Endothelial cell of umbilical vein (primary cell): ENCODE measurements around the gene SMURF2. TPM values are rescaled to one million over a fixed set of nuclear protein-coding genes. Genes with fewer than 3 reads are reported as not detected.

ENCODE experiments used
- BruUV-seq: library from RNA; stranded (reverse); fragments of 400-500 nt; replicated peaks from 2 replicates; lab custom pipeline; 2021; lab: Mats Ljungman, UMichigan
- CTCF ChIA-PET: fragments of 300-600, 350-600 bp; sonication (Branson Sonifier 250); formaldehyde crosslinking; loops from one replicate; lab custom pipeline; 2021; ENCODE audit warnings: antibody characterized with exemption, inconsistent platforms; lab: Charles Lee
- POLR2A ChIA-PET: fragments of 300-600, 350-600 bp; sonication (Branson Sonifier 250); formaldehyde crosslinking; loops from one replicate; lab custom pipeline; 2021; ENCODE audit warnings: antibody characterized with exemption, inconsistent platforms; lab: Charles Lee
- DNase-seq: peaks from one replicate; pipeline ENCODE4 v3.0.0-alpha.2; 2011; ENCODE audit warnings: low read depth, low spot score
- FAIRE-seq: peaks from 2 replicates; lab custom pipeline; 2011; peaks lifted over from hg19 to GRCh38; lab: Jason Lieb, UNC
- H2AFZ ChIP-seq: 2 replicates; pipeline ENCODE4 v1.6.0; 2012; ENCODE audit warnings: low read depth, low read length, control low read depth, inconsistent platforms
- H3K27ac ChIP-seq: 2 replicates; pipeline ENCODE4 v1.5.1; 2011; ENCODE audit warnings: low read depth, mild to moderate bottlenecking, control low read depth, low read length, moderate library complexity; ENCODE audit not compliant: insufficient read depth
- H3K27me3 ChIP-seq, 2 experiments: 2 replicates each; pipeline versions ENCODE4 v1.6.0 to v1.6.1; 2011; ENCODE audit warnings: low read length in 2 of 2, mixed read lengths in 1 of 2; ENCODE audit not compliant: control insufficient read depth in 2 of 2, insufficient read depth in 2 of 2
- H3K36me3 ChIP-seq, 2 experiments: 2 replicates in 1 of 2; 3 replicates in 1 of 2; pipeline ENCODE4 v1.5.1; 2011; ENCODE audit warnings: low read length in 2 of 2, mild to moderate bottlenecking in 1 of 2, moderate library complexity in 1 of 2; ENCODE audit not compliant: control insufficient read depth in 2 of 2, insufficient read depth in 2 of 2; ENCODE audit errors: extremely low read depth in 1 of 2
- H3K4me1 ChIP-seq: 3 replicates; pipeline ENCODE4 v1.5.1; 2011; ENCODE audit warnings: mild to moderate bottlenecking, low read length; ENCODE audit not compliant: control insufficient read depth, insufficient read depth; ENCODE audit errors: extremely low read depth
- H3K4me2 ChIP-seq: 2 replicates; pipeline ENCODE4 v1.6.1; 2011; ENCODE audit warnings: low read length, control low read depth, mixed read lengths; ENCODE audit not compliant: insufficient read depth
- H3K4me3 ChIP-seq, 3 experiments: fragments of 200-600 bp in 1 of 3; sonication (generic), shearing (Covaris generic) in 1 of 3; replicated peaks in 1 of 3; 2 replicates each; pipeline ENCODE4 v1.5.1; 2011 to 2016; ENCODE audit warnings: control low read depth in 3 of 3, low read length in 3 of 3, mild to moderate bottlenecking in 2 of 3, inconsistent platforms in 1 of 3, low read depth in 1 of 3, moderate library complexity in 1 of 3; ENCODE audit not compliant: insufficient read depth in 1 of 3
- H3K79me2 ChIP-seq: 2 replicates; pipeline ENCODE4 v1.6.0; 2012; ENCODE audit warnings: low read length, inconsistent platforms; ENCODE audit not compliant: control insufficient read depth, insufficient read depth
- H3K9ac ChIP-seq: replicated peaks from 2 replicates; pipeline ENCODE3; 2011; ENCODE audit warnings: low read length, control low read depth; ENCODE audit not compliant: insufficient read depth; ENCODE audit errors: extremely low read depth
- H3K9me1 ChIP-seq: replicated peaks from 3 replicates; pipeline ENCODE4 v1.6.0; 2011; ENCODE audit warnings: mild to moderate bottlenecking, low read length; ENCODE audit not compliant: control insufficient read depth, insufficient read depth; ENCODE audit errors: extremely low read depth
- H3K9me3 ChIP-seq: replicated peaks from 2 replicates; pipeline ENCODE4 v1.5.1; 2012; ENCODE audit warnings: low read length, inconsistent platforms; ENCODE audit not compliant: control insufficient read depth, insufficient read depth
- H4K20me1 ChIP-seq: replicated peaks from 2 replicates; pipeline ENCODE3; 2011; ENCODE audit warnings: mild to moderate bottlenecking, low read length; ENCODE audit not compliant: control insufficient read depth, insufficient read depth; ENCODE audit errors: extremely low read depth
- EZH2 ChIP-seq: IDR thresholded peaks from 2 replicates; pipeline ENCODE4 v1.6.1; 2012; ENCODE audit warnings: borderline replicate concordance, low read depth, mild to moderate bottlenecking, moderate library complexity, low read length, inconsistent platforms; ENCODE audit not compliant: severe bottlenecking
- FOS ChIP-seq: IDR thresholded peaks from 2 replicates; pipeline ENCODE4 v1.6.1; 2011; ENCODE audit warnings: mild to moderate bottlenecking, low read length, moderate library complexity, borderline replicate concordance; ENCODE audit not compliant: insufficient read depth
- GATA2 ChIP-seq: IDR thresholded peaks from 2 replicates; pipeline ENCODE4 v1.7.0; 2011; ENCODE audit warnings: low read depth, mild to moderate bottlenecking, moderate library complexity, mixed read lengths, low read length; ENCODE audit not compliant: insufficient read length, insufficient read depth
- JUN ChIP-seq: IDR thresholded peaks from 2 replicates; pipeline ENCODE4 v1.6.1; 2011; ENCODE audit warnings: borderline replicate concordance, low read depth; ENCODE audit not compliant: insufficient read length, insufficient read depth
- MYC ChIP-seq: IDR thresholded peaks from one replicate; pipeline ENCODE4 v1.6.1; 2011; ENCODE audit warnings: mild to moderate bottlenecking, low read depth, low read length
- POLR2A ChIP-seq: IDR thresholded peaks from 2 replicates; pipeline ENCODE4 v1.6.1; 2012; ENCODE audit warnings: low read depth, mild to moderate bottlenecking, control low read depth, low read length
- POLR2AphosphoS5 ChIP-seq: IDR thresholded peaks from 2 replicates; pipeline ENCODE4 v1.6.1; 2012; ENCODE audit warnings: low read depth, mild to moderate bottlenecking, control low read depth, low read length, moderate library complexity; ENCODE audit not compliant: insufficient read depth
- dilution Hi-C: fragments of 300-500 bp; cut with MboI; formaldehyde crosslinking; loops from one replicate; pipeline ENCODE4 v1.15.0; 2019; ENCODE audit warnings: low sequenced_read_pairs; ENCODE audit not compliant: extremely low pct_ligation_motif_present
- intact Hi-C: fragments of 100-400 bp; cut with micrococcal nuclease; formaldehyde crosslinking; loops from one replicate; pipeline ENCODE4 v1.10.0; 2022
- polyA plus RNA-seq, 4 experiments: library from polyadenylated mRNA; depleted of rRNA in 3 of 4; stranded (reverse) in 3 of 4; unstranded in 1 of 4; fragments of >200 nt; gene quantifications; 2 replicates each; pipeline versions ENCODE4 v1.2.1 to v1.2.3, GENCODE V29; 2011 to 2012; ENCODE audit warnings: missing spikeins in 1 of 4
- total RNA-seq: library from RNA; stranded (reverse); gene quantifications from 2 replicates; pipeline ENCODE4 v1.2.3, GENCODE V29; 2021
- TF ChIP-seq, protein P1 (sequence below): IDR thresholded peaks from 2 replicates; pipeline ENCODE4 v1.6.1; 2011; ENCODE audit not compliant: insufficient read depth, insufficient read length
- TF ChIP-seq, protein P2 (sequence below), 2 donors: IDR thresholded peaks; 1 replicate in 1 of 2; 2 replicates in 1 of 2; pipeline ENCODE4 v1.5.1; 2011; ENCODE audit warnings: low read length in 2 of 2, mild to moderate bottlenecking in 2 of 2, moderate library complexity in 2 of 2, control low read depth in 1 of 2, inconsistent platforms in 1 of 2, low read depth in 1 of 2; ENCODE audit not compliant: insufficient read depth in 1 of 2; ENCODE audit errors: extremely low read depth in 1 of 2

Gene SMURF2
- total and polyA plus RNA-seq, 2 donors (not counting 3 experiments of a cell fraction or from before 2014, with no cell fraction given) = 32.9 to 105 TPM

DNA sequence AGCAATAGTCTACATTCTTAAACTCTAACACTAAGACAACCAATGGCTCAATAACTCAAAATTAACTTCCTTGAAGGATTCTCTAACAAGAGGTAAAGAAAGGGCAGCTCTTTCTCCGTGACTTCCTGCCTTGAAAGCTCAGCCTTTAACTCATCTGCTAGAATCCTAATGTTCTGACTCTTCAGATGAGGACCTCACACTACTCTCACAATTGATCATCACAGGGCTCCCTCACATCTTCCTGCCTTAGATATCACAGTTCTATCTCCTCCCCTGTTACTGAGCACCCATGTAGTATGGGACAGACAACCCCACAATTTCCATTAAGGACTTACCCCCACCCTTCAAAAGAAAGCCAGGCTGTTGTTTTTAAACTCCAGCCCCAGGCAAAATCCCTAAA, 33.5 kb downstream of the SMURF2 start:
- Histone ChIP-seq H4K20me1 (peaks cover 24% of the 10 kb centered on the region), H3K4me3 (no peak overlapping the region), H3K79me2 (peaks cover 99% of the 10 kb centered on the region), H3K36me3 (peaks cover 1 to 8% of the 10 kb centered on the region in 2 experiments), H3K9ac (no peak overlapping the region), H3K4me1 (peaks cover 63% of the 10 kb centered on the region), H3K4me2 (no peak overlapping the region), H3K9me3 (no peaks in the 10 kb centered on the region), H2AFZ (no peak overlapping the region), H3K9me1 (no peaks in the 10 kb centered on the region), H3K27me3 (no peaks in the 10 kb centered on the region), H3K27ac (no peak overlapping the region)
- DNase-seq (no peak), FAIRE-seq (peak; percentile 46)
- intact Hi-C loops (no loop called here), dilution Hi-C loops (no loop called here)
- CTCF ChIA-PET = no interaction called here
- POLR2A ChIA-PET = no interaction called here
- BruUV-seq = no TSS peak
- TF ChIP-seq EZH2 (no peak), MYC (no peak), POLR2AphosphoS5 (no peak), FOS (no peak), POLR2A (no peak), GATA2 (no peak), JUN (no peak)
- TF ChIP-seq, protein P1, sequence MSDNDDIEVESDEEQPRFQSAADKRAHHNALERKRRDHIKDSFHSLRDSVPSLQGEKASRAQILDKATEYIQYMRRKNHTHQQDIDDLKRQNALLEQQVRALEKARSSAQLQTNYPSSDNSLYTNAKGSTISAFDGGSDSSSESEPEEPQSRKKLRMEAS = no peak
- TF ChIP-seq, protein P2, sequence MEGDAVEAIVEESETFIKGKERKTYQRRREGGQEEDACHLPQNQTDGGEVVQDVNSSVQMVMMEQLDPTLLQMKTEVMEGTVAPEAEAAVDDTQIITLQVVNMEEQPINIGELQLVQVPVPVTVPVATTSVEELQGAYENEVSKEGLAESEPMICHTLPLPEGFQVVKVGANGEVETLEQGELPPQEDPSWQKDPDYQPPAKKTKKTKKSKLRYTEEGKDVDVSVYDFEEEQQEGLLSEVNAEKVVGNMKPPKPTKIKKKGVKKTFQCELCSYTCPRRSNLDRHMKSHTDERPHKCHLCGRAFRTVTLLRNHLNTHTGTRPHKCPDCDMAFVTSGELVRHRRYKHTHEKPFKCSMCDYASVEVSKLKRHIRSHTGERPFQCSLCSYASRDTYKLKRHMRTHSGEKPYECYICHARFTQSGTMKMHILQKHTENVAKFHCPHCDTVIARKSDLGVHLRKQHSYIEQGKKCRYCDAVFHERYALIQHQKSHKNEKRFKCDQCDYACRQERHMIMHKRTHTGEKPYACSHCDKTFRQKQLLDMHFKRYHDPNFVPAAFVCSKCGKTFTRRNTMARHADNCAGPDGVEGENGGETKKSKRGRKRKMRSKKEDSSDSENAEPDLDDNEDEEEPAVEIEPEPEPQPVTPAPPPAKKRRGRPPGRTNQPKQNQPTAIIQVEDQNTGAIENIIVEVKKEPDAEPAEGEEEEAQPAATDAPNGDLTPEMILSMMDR (IDR thresholded peaks at IDR 0.05; ENCODE audit: extremely low read depth in 1 of 2, insufficient read depth in 1 of 2, low read depth in 1 of 2, low read length in 2 of 2) = no peak
